ENCODE data around the gene ABHD5.
A peak's percentile ranks its signal among the peaks of the same experiment; 100 is the strongest.

Gene ABHD5

GRCh38 chr3:43686333-43686699 lies 4.4 kb upstream of the ABHD5 start:
- DNase-seq (ENCODE audit: low spot score) = no peak

- no peak for DNase-seq (ENCODE audit: low spot score)
Measured at GRCh38 chr3:43686700-43687498, 3.8 kb upstream of the ABHD5 start.

- no peak for DNase-seq (ENCODE audit: low spot score)
Measured at GRCh38 chr3:43687499-43687811, 3.3 kb upstream of the ABHD5 start.

GRCh38 chr3:43688245-43688650 lies 2.5 kb upstream of the ABHD5 start:
- DNase-seq (ENCODE audit: low spot score) = no peak

- no peak for DNase-seq (ENCODE audit: low spot score)
Measured at GRCh38 chr3:43689166-43689565, 1.6 kb upstream of the ABHD5 start.

- DNase-seq (ENCODE audit: low spot score) = no peak
Measured at GRCh38 chr3:43689766-43690399, 855 bp upstream of the ABHD5 start.

GRCh38 chr3:43691120-43691995 lies 620 bp downstream of the ABHD5 start:
- peak; percentile 78 for DNase-seq (ENCODE audit: low spot score)

- DNase-seq (ENCODE audit: low spot score) = peak; percentile 22
Measured at GRCh38 chr3:43692085-43692855, 1.5 kb downstream of the ABHD5 start.

- DNase-seq (ENCODE audit: low spot score) = no peak
Measured at GRCh38 chr3:43692971-43693370, 2.2 kb downstream of the ABHD5 start.

GRCh38 chr3:43693594-43693993 lies 2.9 kb downstream of the ABHD5 start:
- DNase-seq (ENCODE audit: low spot score) = no peak

GRCh38 chr3:43695443-43695842 lies 4.7 kb downstream of the ABHD5 start:
- DNase-seq (ENCODE audit: low spot score) = no peak

GRCh38 chr3:43695863-43696262 lies 5.1 kb downstream of the ABHD5 start:
- DNase-seq (ENCODE audit: low spot score) = no peak

GRCh38 chr3:43696441-43696840 lies 5.7 kb downstream of the ABHD5 start:
- DNase-seq (ENCODE audit: low spot score) = no peak

GRCh38 chr3:43696881-43697280 lies 6.1 kb downstream of the ABHD5 start:
- no peak for DNase-seq (ENCODE audit: low spot score)

- DNase-seq (ENCODE audit: low spot score) = no peak
Measured at GRCh38 chr3:43699864-43700263, 9.1 kb downstream of the ABHD5 start.

- no peak for DNase-seq (ENCODE audit: low spot score)
Measured at GRCh38 chr3:43704697-43705096, 14.0 kb downstream of the ABHD5 start.

- no peak for DNase-seq (ENCODE audit: low spot score)
Measured at GRCh38 chr3:43706342-43706741, 15.6 kb downstream of the ABHD5 start.

GRCh38 chr3:43707266-43707665 lies 16.5 kb downstream of the ABHD5 start:
- no peak for DNase-seq (ENCODE audit: low spot score)

- DNase-seq (ENCODE audit: low spot score) = peak; percentile 18
Measured at GRCh38 chr3:43707998-43708397, 17.3 kb downstream of the ABHD5 start.

- no peak for DNase-seq (ENCODE audit: low spot score)
Measured at GRCh38 chr3:43709022-43709421, 18.3 kb downstream of the ABHD5 start.

- no peak for DNase-seq (ENCODE audit: low spot score)
Measured at GRCh38 chr3:43710607-43711006, 19.9 kb downstream of the ABHD5 start.

- DNase-seq (ENCODE audit: low spot score) = no peak
Measured at GRCh38 chr3:43718296-43718695, 27.6 kb downstream of the ABHD5 start.
